Endothelial cell of umbilical vein (primary cell): ENCODE data around the gene NACA2. TPM values are rescaled to one million over a fixed set of nuclear protein-coding genes. Genes with fewer than 3 reads are reported as not detected.

Experiments
- BruUV-seq: library from RNA; stranded (reverse); fragments of 400-500 nt; replicated peaks from 2 replicates; lab custom pipeline; 2021; lab: Mats Ljungman, UMichigan
- CTCF ChIA-PET: fragments of 300-600, 350-600 bp; sonication (Branson Sonifier 250); formaldehyde crosslinking; loops from one replicate; lab custom pipeline; 2021; ENCODE audit warnings: antibody characterized with exemption, inconsistent platforms; lab: Charles Lee
- POLR2A ChIA-PET: fragments of 300-600, 350-600 bp; sonication (Branson Sonifier 250); formaldehyde crosslinking; loops from one replicate; lab custom pipeline; 2021; ENCODE audit warnings: antibody characterized with exemption, inconsistent platforms; lab: Charles Lee
- DNase-seq: peaks from one replicate; pipeline ENCODE4 v3.0.0-alpha.2; 2011; ENCODE audit warnings: low read depth, low spot score
- FAIRE-seq: peaks from 2 replicates; lab custom pipeline; 2011; peaks lifted over from hg19 to GRCh38; lab: Jason Lieb, UNC
- H2AFZ ChIP-seq: 2 replicates; pipeline ENCODE4 v1.6.0; 2012; ENCODE audit warnings: low read depth, low read length, control low read depth, inconsistent platforms
- H3K27ac ChIP-seq: 2 replicates; pipeline ENCODE4 v1.5.1; 2011; ENCODE audit warnings: low read depth, mild to moderate bottlenecking, control low read depth, low read length, moderate library complexity; ENCODE audit not compliant: insufficient read depth
- H3K27me3 ChIP-seq, 2 experiments: 2 replicates each; pipeline versions ENCODE4 v1.6.0 to v1.6.1; 2011; ENCODE audit warnings: low read length in 2 of 2, mixed read lengths in 1 of 2; ENCODE audit not compliant: control insufficient read depth in 2 of 2, insufficient read depth in 2 of 2
- H3K36me3 ChIP-seq, 2 experiments: 2 replicates in 1 of 2; 3 replicates in 1 of 2; pipeline ENCODE4 v1.5.1; 2011; ENCODE audit warnings: low read length in 2 of 2, mild to moderate bottlenecking in 1 of 2, moderate library complexity in 1 of 2; ENCODE audit not compliant: control insufficient read depth in 2 of 2, insufficient read depth in 2 of 2; ENCODE audit errors: extremely low read depth in 1 of 2
- H3K4me1 ChIP-seq: 3 replicates; pipeline ENCODE4 v1.5.1; 2011; ENCODE audit warnings: mild to moderate bottlenecking, low read length; ENCODE audit not compliant: control insufficient read depth, insufficient read depth; ENCODE audit errors: extremely low read depth
- H3K4me2 ChIP-seq: 2 replicates; pipeline ENCODE4 v1.6.1; 2011; ENCODE audit warnings: low read length, control low read depth, mixed read lengths; ENCODE audit not compliant: insufficient read depth
- H3K4me3 ChIP-seq, 3 experiments: fragments of 200-600 bp in 1 of 3; sonication (generic), shearing (Covaris generic) in 1 of 3; replicated peaks in 1 of 3; 2 replicates each; pipeline ENCODE4 v1.5.1; 2011 to 2016; ENCODE audit warnings: control low read depth in 3 of 3, low read length in 3 of 3, mild to moderate bottlenecking in 2 of 3, inconsistent platforms in 1 of 3, low read depth in 1 of 3, moderate library complexity in 1 of 3; ENCODE audit not compliant: insufficient read depth in 1 of 3
- H3K79me2 ChIP-seq: 2 replicates; pipeline ENCODE4 v1.6.0; 2012; ENCODE audit warnings: low read length, inconsistent platforms; ENCODE audit not compliant: control insufficient read depth, insufficient read depth
- H3K9ac ChIP-seq: replicated peaks from 2 replicates; pipeline ENCODE3; 2011; ENCODE audit warnings: low read length, control low read depth; ENCODE audit not compliant: insufficient read depth; ENCODE audit errors: extremely low read depth
- H3K9me1 ChIP-seq: replicated peaks from 3 replicates; pipeline ENCODE4 v1.6.0; 2011; ENCODE audit warnings: mild to moderate bottlenecking, low read length; ENCODE audit not compliant: control insufficient read depth, insufficient read depth; ENCODE audit errors: extremely low read depth
- H3K9me3 ChIP-seq: replicated peaks from 2 replicates; pipeline ENCODE4 v1.5.1; 2012; ENCODE audit warnings: low read length, inconsistent platforms; ENCODE audit not compliant: control insufficient read depth, insufficient read depth
- H4K20me1 ChIP-seq: replicated peaks from 2 replicates; pipeline ENCODE3; 2011; ENCODE audit warnings: mild to moderate bottlenecking, low read length; ENCODE audit not compliant: control insufficient read depth, insufficient read depth; ENCODE audit errors: extremely low read depth
- EZH2 ChIP-seq: IDR thresholded peaks from 2 replicates; pipeline ENCODE4 v1.6.1; 2012; ENCODE audit warnings: borderline replicate concordance, low read depth, mild to moderate bottlenecking, moderate library complexity, low read length, inconsistent platforms; ENCODE audit not compliant: severe bottlenecking
- FOS ChIP-seq: IDR thresholded peaks from 2 replicates; pipeline ENCODE4 v1.6.1; 2011; ENCODE audit warnings: mild to moderate bottlenecking, low read length, moderate library complexity, borderline replicate concordance; ENCODE audit not compliant: insufficient read depth
- GATA2 ChIP-seq: IDR thresholded peaks from 2 replicates; pipeline ENCODE4 v1.7.0; 2011; ENCODE audit warnings: low read depth, mild to moderate bottlenecking, moderate library complexity, mixed read lengths, low read length; ENCODE audit not compliant: insufficient read length, insufficient read depth
- JUN ChIP-seq: IDR thresholded peaks from 2 replicates; pipeline ENCODE4 v1.6.1; 2011; ENCODE audit warnings: borderline replicate concordance, low read depth; ENCODE audit not compliant: insufficient read length, insufficient read depth
- MYC ChIP-seq: IDR thresholded peaks from one replicate; pipeline ENCODE4 v1.6.1; 2011; ENCODE audit warnings: mild to moderate bottlenecking, low read depth, low read length
- POLR2A ChIP-seq: IDR thresholded peaks from 2 replicates; pipeline ENCODE4 v1.6.1; 2012; ENCODE audit warnings: low read depth, mild to moderate bottlenecking, control low read depth, low read length
- POLR2AphosphoS5 ChIP-seq: IDR thresholded peaks from 2 replicates; pipeline ENCODE4 v1.6.1; 2012; ENCODE audit warnings: low read depth, mild to moderate bottlenecking, control low read depth, low read length, moderate library complexity; ENCODE audit not compliant: insufficient read depth
- dilution Hi-C: fragments of 300-500 bp; cut with MboI; formaldehyde crosslinking; loops from one replicate; pipeline ENCODE4 v1.15.0; 2019; ENCODE audit warnings: low sequenced_read_pairs; ENCODE audit not compliant: extremely low pct_ligation_motif_present
- intact Hi-C: fragments of 100-400 bp; cut with micrococcal nuclease; formaldehyde crosslinking; loops from one replicate; pipeline ENCODE4 v1.10.0; 2022
- polyA plus RNA-seq, 4 experiments: library from polyadenylated mRNA; depleted of rRNA in 3 of 4; stranded (reverse) in 3 of 4; unstranded in 1 of 4; fragments of >200 nt; gene quantifications; 2 replicates each; pipeline versions ENCODE4 v1.2.1 to v1.2.3, GENCODE V29; 2011 to 2012; ENCODE audit warnings: missing spikeins in 1 of 4
- total RNA-seq: library from RNA; stranded (reverse); gene quantifications from 2 replicates; pipeline ENCODE4 v1.2.3, GENCODE V29; 2021
- TF ChIP-seq, protein P1 (sequence below), 2 donors: IDR thresholded peaks; 1 replicate in 1 of 2; 2 replicates in 1 of 2; pipeline ENCODE4 v1.5.1; 2011; ENCODE audit warnings: low read length in 2 of 2, mild to moderate bottlenecking in 2 of 2, moderate library complexity in 2 of 2, control low read depth in 1 of 2, inconsistent platforms in 1 of 2, low read depth in 1 of 2; ENCODE audit not compliant: insufficient read depth in 1 of 2; ENCODE audit errors: extremely low read depth in 1 of 2
- TF ChIP-seq, protein P2 (sequence below): IDR thresholded peaks from 2 replicates; pipeline ENCODE4 v1.6.1; 2011; ENCODE audit not compliant: insufficient read depth, insufficient read length

Gene NACA2
- total and polyA plus RNA-seq, 2 donors (not counting 3 experiments of a cell fraction or from before 2014, with no cell fraction given) = not detected

DNA sequence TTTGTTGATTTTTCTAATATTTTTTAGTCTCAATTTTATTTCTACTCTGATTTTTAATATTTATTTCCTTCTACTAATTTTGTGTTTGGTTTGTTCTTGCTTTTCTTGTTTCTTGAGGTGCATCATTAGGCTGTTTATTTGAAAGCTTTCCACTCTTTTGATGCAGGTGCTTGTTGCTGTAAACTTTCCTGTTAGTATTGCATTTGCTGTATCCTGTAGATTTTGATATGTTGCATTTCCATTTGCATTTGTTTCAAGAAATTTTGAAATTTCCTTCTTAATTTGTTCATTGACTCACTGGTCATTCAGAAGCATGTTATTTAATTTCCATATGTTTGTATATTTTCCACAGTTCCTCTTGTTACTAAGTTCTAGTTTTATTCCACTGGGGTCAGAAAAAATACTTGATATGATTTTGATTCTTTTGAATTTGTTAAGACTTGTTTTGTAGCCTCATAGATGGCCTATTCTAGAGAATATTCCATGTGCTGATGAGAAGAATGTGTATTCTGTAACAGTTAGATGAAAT lies 43.1 kb upstream of the NACA2 start:
- DNase-seq = no peak
- TF ChIP-seq EZH2 = no peak
- no peak for TF ChIP-seq POLR2AphosphoS5
- no peak for TF ChIP-seq POLR2A
- TF ChIP-seq, protein P1, sequence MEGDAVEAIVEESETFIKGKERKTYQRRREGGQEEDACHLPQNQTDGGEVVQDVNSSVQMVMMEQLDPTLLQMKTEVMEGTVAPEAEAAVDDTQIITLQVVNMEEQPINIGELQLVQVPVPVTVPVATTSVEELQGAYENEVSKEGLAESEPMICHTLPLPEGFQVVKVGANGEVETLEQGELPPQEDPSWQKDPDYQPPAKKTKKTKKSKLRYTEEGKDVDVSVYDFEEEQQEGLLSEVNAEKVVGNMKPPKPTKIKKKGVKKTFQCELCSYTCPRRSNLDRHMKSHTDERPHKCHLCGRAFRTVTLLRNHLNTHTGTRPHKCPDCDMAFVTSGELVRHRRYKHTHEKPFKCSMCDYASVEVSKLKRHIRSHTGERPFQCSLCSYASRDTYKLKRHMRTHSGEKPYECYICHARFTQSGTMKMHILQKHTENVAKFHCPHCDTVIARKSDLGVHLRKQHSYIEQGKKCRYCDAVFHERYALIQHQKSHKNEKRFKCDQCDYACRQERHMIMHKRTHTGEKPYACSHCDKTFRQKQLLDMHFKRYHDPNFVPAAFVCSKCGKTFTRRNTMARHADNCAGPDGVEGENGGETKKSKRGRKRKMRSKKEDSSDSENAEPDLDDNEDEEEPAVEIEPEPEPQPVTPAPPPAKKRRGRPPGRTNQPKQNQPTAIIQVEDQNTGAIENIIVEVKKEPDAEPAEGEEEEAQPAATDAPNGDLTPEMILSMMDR (IDR thresholded peaks at IDR 0.05; ENCODE audit: extremely low read depth in 1 of 2, insufficient read depth in 1 of 2, low read depth in 1 of 2, low read length in 2 of 2) = no peak
- TF ChIP-seq, protein P2, sequence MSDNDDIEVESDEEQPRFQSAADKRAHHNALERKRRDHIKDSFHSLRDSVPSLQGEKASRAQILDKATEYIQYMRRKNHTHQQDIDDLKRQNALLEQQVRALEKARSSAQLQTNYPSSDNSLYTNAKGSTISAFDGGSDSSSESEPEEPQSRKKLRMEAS = no peak
- no peak for TF ChIP-seq JUN
- TF ChIP-seq MYC = no peak
- TF ChIP-seq FOS = no peak
- no peak for TF ChIP-seq GATA2
- no peak overlapping the region for H2AFZ ChIP-seq
- no peak overlapping the region for H3K27ac ChIP-seq
- H3K36me3 ChIP-seq = no peaks in the 10 kb centered on the region
- H3K79me2 ChIP-seq = no peaks in the 10 kb centered on the region
- H3K9ac ChIP-seq = no peak overlapping the region
- peaks cover 2 to 17% of the 10 kb centered on the region in 2 experiments for H3K27me3 ChIP-seq
- dilution Hi-C loops = no loop called here
- ChIA-PET POLR2A (no interaction called here), CTCF (interaction anchor here (0.7 to 6.0 kb wide), 5 partner anchors 12 to 475 kb away, joined by 3 to 76 read pairs (median 11); no protein-coding TSS in a partner anchor)
- no TSS peak for BruUV-seq
- H3K9me1 ChIP-seq = no peaks in the 10 kb centered on the region
- H3K9me3 ChIP-seq = no peaks in the 10 kb centered on the region
- H3K4me2 ChIP-seq = no peak overlapping the region
- intact Hi-C loops = loop anchor here (10.0 kb wide), 1 partner anchor 591 kb away; no protein-coding TSS in a partner anchor
- H3K4me3 ChIP-seq = no peak overlapping the region
- no peak for FAIRE-seq
- no peaks in the 10 kb centered on the region for H4K20me1 ChIP-seq
- no peaks in the 10 kb centered on the region for H3K4me1 ChIP-seq
